NCI-H510A (cell line): ENCODE measurements around the gene CHMP6.
A peak's percentile ranks its signal among the peaks of the same experiment; 100 is the strongest.

Experiments used
- DNase-seq: peaks from one replicate; lab custom pipeline; 2025; lab: John Stamatoyannopoulos, UW

CHMP6 gene

DNA sequence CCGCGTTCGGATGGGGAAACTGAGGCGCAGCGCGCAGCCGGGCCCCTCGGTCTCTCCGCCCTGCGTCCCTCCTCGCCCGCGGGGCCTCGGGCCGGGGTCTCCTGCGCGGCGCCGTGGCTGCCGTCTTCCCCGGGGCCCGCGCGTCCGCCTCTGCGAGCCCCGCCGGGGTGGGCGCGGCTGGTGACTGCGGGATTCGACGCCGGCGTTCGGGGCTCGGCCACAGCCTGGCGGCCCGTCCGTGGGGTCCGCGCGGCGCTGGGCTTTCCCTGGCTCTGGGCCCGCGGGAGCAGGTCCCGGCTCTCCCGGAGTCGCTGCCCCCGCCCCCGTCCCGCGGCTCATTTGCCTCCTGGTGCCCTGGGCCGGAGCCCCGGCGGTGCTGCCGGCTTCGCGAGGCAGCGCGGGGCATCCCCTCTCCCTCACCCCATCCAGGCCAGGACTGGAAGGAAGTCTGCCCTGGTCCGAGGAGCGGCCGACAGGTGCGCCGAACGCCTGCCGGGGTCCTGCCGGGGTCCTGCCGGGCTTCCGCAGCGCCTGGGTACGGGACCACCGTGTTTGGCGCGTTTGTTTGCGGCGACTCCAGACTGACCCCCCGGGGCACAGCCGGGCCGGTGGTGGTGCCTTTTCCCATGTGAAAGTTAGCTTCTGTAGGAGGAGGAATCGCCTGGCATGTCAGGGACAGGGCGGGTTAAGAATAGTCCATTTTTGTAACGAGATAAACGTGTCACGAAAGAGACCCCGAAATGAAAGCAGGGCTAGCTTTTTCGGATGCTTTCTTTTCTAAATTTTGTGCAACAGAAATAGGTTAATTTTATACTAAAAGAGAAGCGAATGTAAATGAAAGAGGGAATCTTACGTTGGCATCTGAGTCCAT lies 671 bp downstream of the CHMP6 start:
- DNase-seq: no peak

DNA sequence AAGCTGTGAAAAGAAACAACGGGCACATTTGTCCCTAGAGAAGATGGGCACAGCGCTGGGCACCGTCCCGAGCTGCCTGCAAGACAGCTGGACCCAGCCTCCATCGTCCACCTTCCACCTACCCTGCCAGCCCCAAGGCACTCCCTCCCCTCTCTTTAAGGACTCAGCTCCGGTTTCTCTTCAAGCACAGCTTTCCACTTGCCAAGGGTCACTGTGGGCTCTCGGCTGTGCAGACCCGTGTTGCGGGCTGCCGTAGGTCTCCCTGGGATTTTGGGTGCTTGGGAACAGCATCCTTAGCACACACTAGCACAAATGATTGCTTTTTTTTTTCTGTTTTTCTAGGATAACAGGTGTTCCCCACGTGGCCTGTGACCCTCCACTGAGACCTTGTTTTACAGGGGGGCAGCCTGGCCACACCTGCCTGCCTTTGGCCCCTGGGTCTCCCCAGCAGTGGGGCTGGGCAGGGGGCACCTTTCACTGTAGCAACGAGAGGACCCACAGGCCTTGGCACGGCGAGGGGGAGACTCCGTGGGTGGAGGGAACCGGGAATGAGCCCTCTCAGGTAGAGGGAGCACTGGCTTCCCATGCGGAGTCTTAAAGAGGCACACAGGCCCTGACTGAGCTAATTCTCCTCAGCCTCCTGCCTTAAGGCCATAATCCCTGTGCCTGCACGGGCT lies 1.4 kb downstream of the CHMP6 start:
- DNase-seq: no peak

GRCh38 chr17:80995131-80995530 lies 3.5 kb downstream of the CHMP6 start:
- no peak for DNase-seq

DNA sequence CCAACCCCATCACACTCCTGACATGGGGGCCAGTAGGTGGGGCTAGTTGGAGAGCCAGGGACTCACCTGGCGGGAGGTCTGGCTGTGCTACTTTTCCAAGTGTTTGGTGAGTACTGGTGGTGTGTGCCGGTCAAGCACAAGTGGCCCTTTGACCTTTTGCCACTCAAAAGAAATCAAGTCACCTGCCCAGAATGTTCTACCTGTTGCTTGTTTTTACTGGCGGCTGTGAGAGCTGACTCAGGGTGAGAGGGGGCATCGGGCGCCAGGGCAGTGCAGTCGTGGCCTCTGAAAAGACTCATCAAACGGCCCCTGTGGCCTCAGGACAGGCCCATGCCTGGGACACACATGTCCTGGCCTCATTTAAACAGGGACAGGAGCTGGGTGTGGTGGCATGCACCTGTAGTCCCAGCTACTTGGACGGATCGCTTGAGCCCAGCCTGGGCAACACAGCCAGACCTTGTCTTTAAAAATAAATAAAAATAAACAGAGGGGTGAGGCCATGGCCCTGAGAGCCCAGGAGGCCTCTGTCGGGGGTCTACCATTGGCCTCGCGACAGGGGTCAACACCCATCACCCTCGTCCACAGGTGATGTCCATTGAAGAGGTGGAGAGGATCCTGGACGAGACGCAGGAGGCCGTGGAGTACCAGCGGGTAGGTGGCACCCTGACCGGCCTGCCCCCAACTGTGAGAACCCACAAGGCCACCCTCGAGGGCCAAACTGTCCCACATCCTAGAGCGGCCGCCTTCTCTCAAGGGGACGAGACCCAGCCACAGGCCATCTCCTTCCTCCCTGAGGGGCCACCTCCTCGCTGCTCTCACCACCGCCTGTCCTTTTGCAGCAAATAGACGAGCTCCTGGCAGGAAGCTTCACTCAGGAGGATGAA lies 5.0 kb downstream of the CHMP6 start:
- no peak for DNase-seq

DNA sequence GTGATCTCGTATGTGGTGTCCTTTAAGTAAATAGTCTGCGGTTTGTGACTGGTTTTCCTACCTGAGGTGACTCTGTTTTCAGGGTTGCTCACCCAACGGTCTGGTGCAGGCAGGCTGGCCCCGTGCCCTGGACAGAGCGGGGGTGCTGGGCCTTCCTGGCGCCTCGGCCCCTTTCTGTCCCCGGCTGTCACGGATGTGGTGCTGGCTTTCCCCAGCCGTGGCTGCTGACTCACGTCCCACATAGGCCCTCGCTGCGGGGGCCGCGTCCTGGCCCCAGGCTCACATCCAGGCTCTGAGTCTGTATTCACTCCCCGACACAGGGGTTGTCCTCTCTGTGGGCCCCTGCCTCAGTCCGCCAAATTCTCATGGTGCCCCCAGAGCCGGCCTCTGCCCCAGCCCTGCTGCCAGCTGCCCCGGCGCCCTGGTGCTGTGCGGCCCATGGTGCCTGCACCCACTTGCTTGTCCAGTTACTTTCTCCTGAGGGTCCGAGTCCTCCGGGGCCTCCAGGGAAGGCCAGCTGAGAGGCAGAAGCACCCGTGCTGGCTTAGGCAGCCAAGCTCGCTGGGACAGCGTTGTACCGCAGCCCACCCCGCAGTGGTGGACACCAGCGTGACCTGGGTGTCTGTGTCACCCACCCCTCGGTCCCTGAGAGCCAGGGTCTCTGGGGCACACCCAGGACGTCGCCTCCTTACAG lies 5.9 kb downstream of the CHMP6 start:
- no peak for DNase-seq

- DNase-seq: no peak
These were observed 6.6 kb downstream of the CHMP6 start for GRCh38 chr17:80998118-80998747.

DNA sequence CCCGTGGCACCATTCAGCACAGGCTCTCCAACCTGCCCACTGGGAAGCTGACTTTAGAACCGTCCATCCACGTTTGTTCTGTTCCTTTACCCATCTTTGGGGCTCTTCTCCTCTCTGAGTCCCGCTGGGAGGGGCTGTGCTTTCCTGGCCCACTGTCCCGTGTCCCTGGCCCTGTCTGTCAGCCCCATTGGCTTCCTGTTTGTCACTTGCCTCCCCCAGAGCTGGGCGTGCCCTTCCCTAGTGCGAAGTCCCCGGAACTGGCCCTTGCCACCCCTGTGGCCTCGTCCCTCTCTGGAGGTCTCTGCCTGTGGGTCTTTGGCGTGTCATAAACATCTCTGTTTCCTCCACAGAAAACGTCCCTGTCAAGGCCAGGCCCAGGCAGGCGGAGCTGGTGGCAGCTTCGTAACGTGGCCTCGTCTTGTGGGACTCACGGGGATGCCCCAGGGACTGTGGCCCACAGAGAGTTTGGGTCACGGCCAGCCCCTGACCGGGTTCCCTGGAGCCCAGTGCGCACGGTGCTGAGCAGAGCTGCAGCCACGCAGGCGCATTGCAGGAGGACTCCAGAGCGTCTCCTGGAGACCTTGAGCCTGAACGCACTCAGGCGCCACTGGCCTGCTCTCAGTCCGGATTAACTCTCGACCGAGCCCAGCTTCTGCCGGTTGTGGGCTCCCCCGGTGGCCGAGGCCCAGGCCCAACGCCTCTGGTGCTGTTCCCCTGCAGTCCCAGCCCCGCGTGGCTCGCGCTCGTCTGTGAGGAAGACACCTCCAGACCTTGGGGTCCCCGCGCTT lies 7.3 kb downstream of the CHMP6 start:
- DNase-seq: no peak

GRCh38 chr17:80999536-81000333 lies 8.1 kb downstream of the CHMP6 start:
- DNase-seq: no peak

DNA sequence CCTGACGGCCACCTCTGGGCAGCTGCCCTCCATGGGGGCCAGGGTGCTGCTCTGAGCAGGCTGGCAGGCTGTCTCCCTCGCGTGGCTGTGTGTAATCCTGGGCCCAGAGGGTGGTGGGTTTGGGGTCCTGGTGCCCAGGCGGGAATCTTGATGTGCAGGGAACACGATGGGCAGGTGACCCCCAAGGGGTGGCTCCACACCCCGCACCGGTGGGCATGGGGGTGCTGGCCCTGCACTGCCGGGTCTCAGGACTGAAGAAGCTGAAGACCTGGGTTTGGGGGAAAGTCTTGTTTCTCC lies 8.6 kb downstream of the CHMP6 start:
- no peak for DNase-seq

DNA sequence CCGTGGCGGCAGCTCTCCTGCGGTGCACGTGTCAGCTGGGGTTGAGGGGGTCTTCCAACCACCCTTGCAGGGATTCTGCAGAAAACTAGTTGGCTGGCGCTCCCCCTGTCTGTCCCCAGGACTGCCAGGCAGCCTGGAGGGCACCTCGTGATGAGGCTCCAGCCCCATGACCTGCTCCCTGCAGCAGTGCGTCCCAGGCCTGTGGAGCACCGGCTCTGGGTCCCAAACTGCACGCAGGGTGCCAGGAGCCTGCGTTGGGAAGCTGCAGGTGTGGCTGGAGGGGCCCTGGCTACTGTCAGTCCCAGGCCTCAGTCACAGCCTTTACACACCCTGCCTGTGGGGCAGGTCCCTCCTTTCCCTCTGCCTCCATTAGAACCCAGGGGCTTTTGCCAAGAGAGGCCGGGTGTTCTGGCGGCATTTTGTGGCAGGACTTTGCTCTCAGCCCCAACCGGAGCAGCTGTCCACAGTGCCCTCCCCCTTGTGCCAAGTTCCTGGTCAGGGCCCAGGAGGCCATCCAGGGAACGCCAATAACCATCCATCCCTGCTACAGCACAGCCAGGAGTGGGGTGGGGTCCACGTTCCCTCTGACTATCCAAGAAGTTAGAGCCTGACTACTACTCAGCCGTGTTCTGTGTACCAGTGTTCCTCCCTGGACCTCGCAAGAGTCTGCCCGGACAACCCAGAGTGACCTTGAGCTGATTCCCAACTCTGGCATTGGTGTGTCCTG lies 9.2 kb downstream of the CHMP6 start:
- no peak for DNase-seq

DNA sequence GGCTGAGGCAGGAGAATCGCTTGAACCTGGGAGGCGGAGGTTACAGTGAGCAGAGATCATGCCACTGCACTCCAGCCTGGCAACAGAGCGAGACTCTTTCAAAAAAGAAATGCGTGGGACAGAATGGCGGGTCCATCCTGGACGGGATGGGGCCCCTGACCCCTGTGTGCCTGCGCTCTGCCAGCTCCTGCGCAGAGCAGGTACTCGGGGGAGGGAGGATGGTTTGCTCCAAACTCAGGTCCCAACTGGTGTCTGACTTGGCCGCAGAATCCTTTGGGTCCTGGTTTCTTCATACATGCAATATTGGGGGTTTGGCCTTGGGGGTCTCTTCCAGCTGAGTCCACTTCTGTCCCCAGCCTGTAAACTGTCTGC lies 10.4 kb downstream of the CHMP6 start:
- no peak for DNase-seq

- peak; percentile 72 for DNase-seq
These were observed 11.0 kb downstream of the CHMP6 start for GRCh38 chr17:81002409-81003361.

GRCh38 chr17:81003711-81004475 lies 12.3 kb downstream of the CHMP6 start:
- DNase-seq: no peak

DNA sequence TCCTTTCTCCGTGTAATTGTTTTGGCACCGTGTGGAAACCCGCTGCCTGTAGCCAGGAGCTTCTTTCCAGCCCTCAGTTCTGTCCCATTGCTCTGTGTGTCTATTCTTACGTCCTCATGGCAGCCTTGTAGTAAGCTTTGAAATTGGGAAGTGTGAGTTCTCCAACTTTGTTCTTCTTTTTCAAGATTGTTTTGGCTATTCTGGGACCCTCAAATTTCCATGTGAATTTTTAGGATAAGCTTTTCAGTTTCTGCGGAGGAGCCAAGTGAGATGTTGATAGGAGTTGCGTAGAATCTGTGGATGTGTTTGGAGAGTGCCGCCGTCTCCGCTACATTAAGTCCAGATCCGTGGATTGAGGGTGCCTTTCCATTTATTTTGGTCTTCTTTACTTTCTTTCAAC lies 15.2 kb downstream of the CHMP6 start:
- DNase-seq: no peak

- no peak for DNase-seq
These were observed 16.5 kb downstream of the CHMP6 start for GRCh38 chr17:81008140-81008539.

DNA sequence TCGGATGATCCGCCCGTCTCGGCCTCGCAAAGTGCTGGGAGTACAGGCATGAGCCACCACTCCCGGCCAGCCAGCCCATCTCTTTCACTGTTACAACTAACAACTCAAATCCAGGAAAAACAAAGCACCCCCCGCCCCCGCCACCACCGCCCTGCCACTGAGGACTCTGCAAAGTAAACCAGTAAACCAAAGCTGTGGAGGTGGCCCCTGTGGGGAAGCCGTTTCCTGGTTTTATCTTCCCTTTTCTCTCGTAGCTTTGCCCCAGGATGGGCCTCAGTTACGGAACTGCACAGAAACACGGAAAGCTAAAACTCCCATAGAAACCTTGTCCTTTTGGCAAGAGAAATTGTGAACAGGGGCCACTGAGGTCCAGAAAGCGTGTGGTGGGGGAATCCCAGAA lies 17.5 kb downstream of the CHMP6 start:
- DNase-seq: no peak

DNA sequence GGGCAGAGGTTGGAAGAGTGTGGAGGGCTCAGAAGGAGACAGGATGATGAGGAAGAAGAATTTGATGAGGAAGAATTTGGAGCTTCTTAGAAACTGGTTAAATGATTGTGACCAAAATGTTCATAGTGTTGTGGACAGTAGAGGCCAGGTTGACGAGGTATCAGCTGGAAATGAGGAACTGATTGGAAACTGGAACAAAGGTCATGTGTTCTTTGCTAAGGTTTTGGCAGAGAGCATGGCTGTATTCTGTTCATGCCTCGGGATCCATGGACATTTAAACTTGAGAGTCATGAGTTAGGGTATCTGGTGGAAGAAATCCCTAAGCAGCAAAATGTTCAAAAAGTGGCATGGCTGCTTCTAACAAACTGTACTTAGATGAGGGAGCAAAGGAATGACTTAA lies 19.3 kb downstream of the CHMP6 start:
- DNase-seq: no peak
